ENCODE results near the gene SLC7A10.
A peak's percentile ranks its signal among the peaks of the same experiment; 100 is the strongest.

SLC7A10 gene

GRCh38 chr19:33225458-33225926, at the start of gene SLC7A10:
TSS of gene SLC7A10 (minus strand) at chr19:33225850. CDS start at chr19:33225703, 147 bp downstream.
- no peak for TF ChIP-seq CTCF (conservative IDR thresholded peaks at IDR 0.05; ENCODE audit: low read depth, low read length)
- H3K4me3 ChIP-seq (ENCODE audit: low read depth, low read length): no peak within 1 kb of the TSS
- DNase-seq (ENCODE audit: low read depth): no peak

- DNase-seq (ENCODE audit: low read depth): no peak
- TF ChIP-seq CTCF (conservative IDR thresholded peaks at IDR 0.05; ENCODE audit: low read depth, low read length): no peak
- no peak overlapping the region for H3K4me3 ChIP-seq (ENCODE audit: low read depth, low read length)
These were observed 49.3 kb upstream of the SLC7A10 start for GRCh38 chr19:33274663-33275558.

- no peak for TF ChIP-seq CTCF (conservative IDR thresholded peaks at IDR 0.05; ENCODE audit: low read depth, low read length)
- no peak overlapping the region for H3K4me3 ChIP-seq (ENCODE audit: low read depth, low read length)
- peak; percentile 92 for DNase-seq (ENCODE audit: low read depth)
These were observed 48.4 kb upstream of the SLC7A10 start for GRCh38 chr19:33273881-33274662.

- DNase-seq (ENCODE audit: low read depth): no peak
- no peak for TF ChIP-seq CTCF (conservative IDR thresholded peaks at IDR 0.05; ENCODE audit: low read depth, low read length)
- no peak overlapping the region for H3K4me3 ChIP-seq (ENCODE audit: low read depth, low read length)
These were observed 47.6 kb upstream of the SLC7A10 start for GRCh38 chr19:33273065-33273736.

- no peak overlapping the region for H3K4me3 ChIP-seq (ENCODE audit: low read depth, low read length)
- DNase-seq (ENCODE audit: low read depth): no peak
- TF ChIP-seq CTCF (conservative IDR thresholded peaks at IDR 0.05; ENCODE audit: low read depth, low read length): no peak
These were observed 45.8 kb upstream of the SLC7A10 start for GRCh38 chr19:33271246-33272021.

GRCh38 chr19:33270769-33271168, 45.1 kb upstream of the SLC7A10 start:
- no peak overlapping the region for H3K4me3 ChIP-seq (ENCODE audit: low read depth, low read length)
- TF ChIP-seq CTCF (conservative IDR thresholded peaks at IDR 0.05; ENCODE audit: low read depth, low read length): no peak
- DNase-seq (ENCODE audit: low read depth): no peak
